Endothelial cell (in vitro differentiated cells): Measurements from ENCODE around the gene BRI3. TPM values are rescaled to one million over a fixed set of nuclear protein-coding genes. Genes with fewer than 3 reads are reported as not detected.
A peak's percentile ranks its signal among the peaks of the same experiment; 100 is the strongest.

Source experiments
- DNase-seq: peaks from one replicate; pipeline ENCODE4 v3.0.0; 2021; ENCODE audit warnings: low spot score
- H3K27ac Mint-ChIP-seq: one replicate; pipeline ENCODE4 v1.8.0; 2021; ENCODE audit warnings: mixed read lengths, inconsistent platforms; ENCODE audit not compliant: unreplicated experiment
- H3K27me3 Mint-ChIP-seq: one replicate; pipeline ENCODE4 v1.8.0; 2021; ENCODE audit warnings: mild to moderate bottlenecking, moderate library complexity, mixed read lengths, inconsistent platforms; ENCODE audit not compliant: unreplicated experiment
- H3K36me3 Mint-ChIP-seq: one replicate; pipeline ENCODE4 v1.8.0; 2021; ENCODE audit warnings: mild to moderate bottlenecking, low read depth, mixed read lengths, inconsistent platforms; ENCODE audit not compliant: unreplicated experiment
- H3K4me1 Mint-ChIP-seq: one replicate; pipeline ENCODE4 v1.8.0; 2021; ENCODE audit warnings: mild to moderate bottlenecking, mixed read lengths, inconsistent platforms; ENCODE audit not compliant: unreplicated experiment
- H3K4me3 Mint-ChIP-seq: one replicate; pipeline ENCODE4 v1.8.0; 2021; ENCODE audit warnings: mild to moderate bottlenecking, mixed read lengths, inconsistent platforms; ENCODE audit not compliant: unreplicated experiment
- H3K9me3 Mint-ChIP-seq: one replicate; pipeline ENCODE4 v1.8.0; 2021; ENCODE audit warnings: mixed read lengths, inconsistent platforms; ENCODE audit not compliant: unreplicated experiment
- total RNA-seq: library from RNA; stranded (reverse); fragmentation: NEBNext Ultra II Directional; extraction: Animal tissue kit (Norgen Biotek cat#: 25700); gene quantifications from one replicate; pipeline ENCODE4 v1.2.1, GENCODE V29; 2021; ENCODE audit not compliant: unreplicated experiment
- TF ChIP-seq, protein P1 (sequence below): fragments of 200-600 bp; sonication (generic); IDR thresholded peaks from one replicate; pipeline ENCODE4 v1.5.0; 2021; ENCODE audit warnings: antibody characterized with exemption; ENCODE audit not compliant: unreplicated experiment

BRI3 gene
- total RNA-seq, 1 donor from 2014 or later: 300 TPM

GRCh38 chr7:98300595-98301372 lies 19.3 kb downstream of the BRI3 start:
- Mint-ChIP-seq H3K4me1 (no peaks in the 10 kb centered on the region), H3K27me3 (peaks cover 1% of the 10 kb centered on the region), H3K36me3 (peaks cover 23% of the 10 kb centered on the region), H3K4me3 (peak overlapping the region; percentile 42), H3K27ac (no peak overlapping the region), H3K9me3 (no peaks in the 10 kb centered on the region)
- TF ChIP-seq, protein P1, sequence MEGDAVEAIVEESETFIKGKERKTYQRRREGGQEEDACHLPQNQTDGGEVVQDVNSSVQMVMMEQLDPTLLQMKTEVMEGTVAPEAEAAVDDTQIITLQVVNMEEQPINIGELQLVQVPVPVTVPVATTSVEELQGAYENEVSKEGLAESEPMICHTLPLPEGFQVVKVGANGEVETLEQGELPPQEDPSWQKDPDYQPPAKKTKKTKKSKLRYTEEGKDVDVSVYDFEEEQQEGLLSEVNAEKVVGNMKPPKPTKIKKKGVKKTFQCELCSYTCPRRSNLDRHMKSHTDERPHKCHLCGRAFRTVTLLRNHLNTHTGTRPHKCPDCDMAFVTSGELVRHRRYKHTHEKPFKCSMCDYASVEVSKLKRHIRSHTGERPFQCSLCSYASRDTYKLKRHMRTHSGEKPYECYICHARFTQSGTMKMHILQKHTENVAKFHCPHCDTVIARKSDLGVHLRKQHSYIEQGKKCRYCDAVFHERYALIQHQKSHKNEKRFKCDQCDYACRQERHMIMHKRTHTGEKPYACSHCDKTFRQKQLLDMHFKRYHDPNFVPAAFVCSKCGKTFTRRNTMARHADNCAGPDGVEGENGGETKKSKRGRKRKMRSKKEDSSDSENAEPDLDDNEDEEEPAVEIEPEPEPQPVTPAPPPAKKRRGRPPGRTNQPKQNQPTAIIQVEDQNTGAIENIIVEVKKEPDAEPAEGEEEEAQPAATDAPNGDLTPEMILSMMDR: no peak
- DNase-seq: no peak

GRCh38 chr7:98301693-98302470 lies 20.4 kb downstream of the BRI3 start:
- H3K4me1 Mint-ChIP-seq: no peaks in the 10 kb centered on the region
- H3K27me3 Mint-ChIP-seq: peaks cover 3% of the 10 kb centered on the region
- no peak for DNase-seq
- no peak overlapping the region for H3K4me3 Mint-ChIP-seq
- no peak overlapping the region for H3K27ac Mint-ChIP-seq
- H3K9me3 Mint-ChIP-seq: no peaks in the 10 kb centered on the region
- H3K36me3 Mint-ChIP-seq: peaks cover 25% of the 10 kb centered on the region
- TF ChIP-seq, protein P1: no peak

DNA sequence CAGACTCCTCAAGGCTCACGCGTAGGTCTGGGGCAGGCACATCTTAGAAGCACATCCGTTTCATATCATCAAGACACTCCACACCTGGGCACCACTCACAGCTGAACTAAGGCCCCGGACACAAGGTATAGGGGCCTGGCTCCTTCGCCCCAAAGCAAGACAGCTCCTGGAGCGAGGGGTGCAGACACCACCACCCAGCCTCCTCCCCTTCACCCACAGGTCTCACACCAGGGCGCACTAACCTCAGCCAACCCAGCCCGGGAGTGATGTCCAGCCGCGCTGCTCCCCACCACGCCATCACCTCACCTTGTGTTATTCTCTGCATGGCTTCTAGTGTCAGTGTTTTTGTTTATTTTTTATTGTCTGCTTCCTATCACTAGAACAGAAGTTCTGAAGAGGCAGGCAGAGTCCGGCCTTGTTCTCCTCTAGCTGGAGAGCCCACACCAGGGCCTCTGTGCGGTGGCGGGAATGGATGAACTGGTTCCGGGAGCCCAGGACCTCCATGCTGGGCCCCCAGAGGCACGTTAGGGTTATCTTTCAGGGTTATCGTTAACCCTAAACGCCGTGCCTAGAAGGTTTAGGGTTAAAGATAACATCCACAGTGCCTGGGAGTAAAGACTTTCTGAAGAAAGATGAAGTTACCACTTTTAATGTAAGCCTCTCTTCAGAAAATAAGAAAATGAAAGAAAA lies 21.8 kb downstream of the BRI3 start:
- no peak overlapping the region for H3K4me3 Mint-ChIP-seq
- no peaks in the 10 kb centered on the region for H3K9me3 Mint-ChIP-seq
- H3K36me3 Mint-ChIP-seq: peaks cover 28% of the 10 kb centered on the region
- no peak for DNase-seq
- H3K27me3 Mint-ChIP-seq: peaks cover 3% of the 10 kb centered on the region
- no peak overlapping the region for H3K27ac Mint-ChIP-seq
- TF ChIP-seq, protein P1: no peak
- no peaks in the 10 kb centered on the region for H3K4me1 Mint-ChIP-seq

DNA sequence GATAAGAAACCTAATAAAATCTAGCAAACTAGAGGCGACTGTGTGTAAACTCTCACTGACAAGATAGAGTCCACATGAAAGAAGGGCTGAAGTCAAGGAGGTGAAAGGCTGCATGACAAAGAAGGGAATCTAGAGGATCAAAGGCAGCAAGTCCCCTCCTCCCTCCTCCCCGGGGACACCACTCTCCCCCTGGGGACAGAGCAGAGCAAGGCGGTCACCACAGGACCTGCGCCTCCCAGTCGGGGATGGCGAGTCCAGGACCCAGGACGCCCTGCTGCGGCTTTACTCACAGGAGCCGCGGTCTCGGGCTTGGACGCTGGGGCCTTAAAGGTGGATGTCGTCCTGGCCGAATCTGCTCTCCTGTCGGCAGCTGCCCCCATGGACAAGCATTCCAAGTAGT lies 22.4 kb downstream of the BRI3 start:
- Mint-ChIP-seq H3K36me3 (peaks cover 31% of the 10 kb centered on the region), H3K9me3 (no peaks in the 10 kb centered on the region), H3K4me1 (no peaks in the 10 kb centered on the region), H3K27me3 (peaks cover 3% of the 10 kb centered on the region), H3K27ac (no peak overlapping the region), H3K4me3 (no peak overlapping the region)
- TF ChIP-seq, protein P1: no peak
- no peak for DNase-seq
